H1 (cell line): ENCODE results near the gene OR10G3. TPM values are rescaled to one million over a fixed set of nuclear protein-coding genes. Genes with fewer than 3 reads are reported as not detected.

Source experiments
- polyA plus RNA-seq, 7 experiments: library from polyadenylated mRNA; depleted of rRNA in 3 of 7; stranded (reverse) in 5 of 7; unstranded in 2 of 7; fragments of >200 nt in 5 of 7; fragments of 200-250 nt in 2 of 7; gene quantifications; 1 replicate in 5 of 7; 2 replicates in 1 of 7; 4 replicates in 1 of 7; pipeline versions ENCODE4 v1.2.1 to v1.2.3, GENCODE V29; 2011 to 2013; ENCODE audit warnings: missing spikeins in 2 of 7, mixed read lengths in 2 of 7
- total RNA-seq: library from RNA; stranded (reverse); fragmentation: NEBNext Ultra II Directional; extraction: Animal tissue kit (Norgen Biotek cat#: 25700); gene quantifications from 2 replicates; pipeline ENCODE4 v1.2.1, GENCODE V29; 2021

OR10G3 gene
- total and polyA plus RNA-seq, 2 of the 8 experiments (the other 6 are each of a cell fraction or from before 2014, with no cell fraction given): not detected

Other genes starting within 250 kb of the OR10G3 start
- 201 and 209 TPM in 2 replicates for gene SUPT16H, start 196.1 kb downstream of the OR10G3 start, total RNA-seq
- gene SUPT16H, start 196.1 kb downstream of the OR10G3 start, polyA plus RNA-seq (2011; rRNA removed): 93.1 and 138 TPM in 2 replicates
- 140 TPM in 2 replicates for gene CHD8, start 124.0 kb downstream of the OR10G3 start, total RNA-seq
- 88.3 and 90.8 TPM in 2 replicates for gene CHD8, start 124.0 kb downstream of the OR10G3 start, polyA plus RNA-seq (2011; rRNA removed)
- 26.1 and 27.6 TPM in 2 replicates for gene RAB2B, start 103.1 kb downstream of the OR10G3 start, total RNA-seq
- 13.6 and 23.4 TPM in 2 replicates for gene RAB2B, start 103.1 kb downstream of the OR10G3 start, polyA plus RNA-seq (2011; rRNA removed)
- gene TOX4, start 102.9 kb downstream of the OR10G3 start, total RNA-seq: 49.5 and 58.3 TPM in 2 replicates
- gene TOX4, start 102.9 kb downstream of the OR10G3 start, polyA plus RNA-seq (2011; rRNA removed): 50.5 and 51.5 TPM in 2 replicates
- gene METTL3, start 68.7 kb downstream of the OR10G3 start, total RNA-seq: 98.6 and 103 TPM in 2 replicates
- gene METTL3, start 68.7 kb downstream of the OR10G3 start, polyA plus RNA-seq (2011; rRNA removed): 144 and 152 TPM in 2 replicates
- 346 and 360 TPM in 2 replicates for gene SALL2, start 53.7 kb downstream of the OR10G3 start, total RNA-seq
- 310 and 356 TPM in 2 replicates for gene SALL2, start 53.7 kb downstream of the OR10G3 start, polyA plus RNA-seq (2011; rRNA removed)
- gene OR10G2, start 54.9 kb upstream of the OR10G3 start, total RNA-seq: not detected in 2 replicates
- gene OR10G2, start 54.9 kb upstream of the OR10G3 start, polyA plus RNA-seq (2011; rRNA removed): not detected in 2 replicates
- not detected in 2 replicates for gene OR4E2, start 73.8 kb upstream of the OR10G3 start, total RNA-seq
- gene OR4E2, start 73.8 kb upstream of the OR10G3 start, polyA plus RNA-seq (2011; rRNA removed): not detected in 2 replicates
- not detected in 2 replicates for gene OR4E1, start 93.7 kb upstream of the OR10G3 start, total RNA-seq
- not detected in 2 replicates for gene OR4E1, start 93.7 kb upstream of the OR10G3 start, polyA plus RNA-seq (2011; rRNA removed)